Fibroblast of pulmonary artery (primary cell): ENCODE measurements around the gene EHMT1.

Source experiments
- DNase-seq: peaks from one replicate; pipeline ENCODE4 v3.0.0-alpha.2; 2010; ENCODE audit warnings: low read depth
- H3K4me3 ChIP-seq: replicated peaks from 2 replicates; pipeline ENCODE4 v1.5.1; 2011; ENCODE audit warnings: low read depth, mild to moderate bottlenecking, control low read depth, low read length, moderate library complexity
- CTCF ChIP-seq: IDR thresholded peaks from 2 replicates; pipeline ENCODE4 v1.5.1; 2011; ENCODE audit warnings: mild to moderate bottlenecking, control low read depth, low read length, inconsistent platforms; ENCODE audit errors: missing control alignments

EHMT1 gene

DNA sequence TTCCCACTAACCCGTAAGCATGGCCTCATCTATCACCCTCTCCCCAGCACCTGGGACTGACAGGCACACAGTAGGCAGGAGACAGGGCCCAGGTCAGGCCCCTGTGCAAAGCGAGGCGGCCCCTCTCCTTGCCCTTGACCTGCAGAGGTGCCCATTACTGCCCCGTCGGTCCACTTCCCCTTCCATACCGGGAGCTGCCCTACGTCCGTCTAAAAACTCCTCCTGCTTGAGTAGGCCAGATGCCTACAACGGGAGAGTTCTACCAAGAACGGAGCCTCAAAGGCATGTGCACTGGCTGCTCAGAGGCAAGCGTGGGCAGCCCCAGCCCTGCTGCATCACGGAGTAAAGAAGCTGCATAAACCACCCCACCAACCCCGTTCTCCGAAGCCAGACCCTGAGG is 35.5 kb upstream of the EHMT1 start:
- no peak for DNase-seq
- no peak for TF ChIP-seq CTCF
- H3K4me3 ChIP-seq, result no peak overlapping the region

DNA sequence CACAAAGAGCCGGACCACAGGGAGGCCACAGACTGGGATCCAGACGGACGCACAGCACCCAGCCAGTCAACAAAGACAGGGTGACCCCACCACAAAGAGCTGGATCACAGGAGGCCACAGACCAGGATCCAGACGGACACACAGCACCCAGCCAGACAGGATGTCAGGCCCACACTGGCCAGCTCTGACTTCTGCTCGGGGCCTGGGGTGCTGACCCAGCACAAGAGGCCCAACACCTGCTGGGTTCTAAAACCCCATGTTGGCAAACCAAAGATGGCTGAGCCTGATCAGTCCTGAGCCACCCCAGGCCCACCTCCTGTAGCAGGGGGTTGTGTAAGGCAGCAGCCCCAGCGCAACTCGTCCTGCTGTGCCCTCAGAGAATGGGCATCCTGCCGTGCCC is 34.8 kb upstream of the EHMT1 start:
- TF ChIP-seq CTCF, result no peak
- no peak overlapping the region for H3K4me3 ChIP-seq
- no peak for DNase-seq

- no peak for DNase-seq
- H3K4me3 ChIP-seq, result no peak overlapping the region
- TF ChIP-seq CTCF, result no peak
Observed at GRCh38 chr9:137586854-137587253, 32.0 kb upstream of the EHMT1 start.

DNA sequence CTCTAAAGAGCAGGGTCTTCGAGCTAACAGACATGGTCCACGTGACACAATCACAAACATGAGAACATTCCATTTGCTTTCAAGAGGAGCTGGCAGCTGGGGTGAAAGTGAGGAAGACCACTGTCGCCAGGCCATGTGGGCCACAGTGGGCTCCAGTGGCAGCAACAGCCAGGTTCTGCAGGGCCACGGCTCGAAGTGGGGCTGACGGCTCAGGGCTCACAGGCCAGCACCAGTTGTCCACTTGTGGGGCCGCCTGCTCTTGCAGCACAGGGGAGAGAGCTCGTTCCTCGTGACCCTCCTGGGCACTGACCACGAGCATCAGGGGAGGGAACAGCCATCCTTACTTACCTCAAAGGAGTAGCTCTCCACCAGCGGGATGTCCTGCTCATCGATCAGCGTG is 30.5 kb upstream of the EHMT1 start:
- H3K4me3 ChIP-seq, result no peak overlapping the region
- no peak for TF ChIP-seq CTCF
- DNase-seq, result no peak

- H3K4me3 ChIP-seq, result peak overlapping the region; percentile 61
- no peak for TF ChIP-seq CTCF
- no peak for DNase-seq
Observed at GRCh38 chr9:137588891-137589290, 29.9 kb upstream of the EHMT1 start.

DNA sequence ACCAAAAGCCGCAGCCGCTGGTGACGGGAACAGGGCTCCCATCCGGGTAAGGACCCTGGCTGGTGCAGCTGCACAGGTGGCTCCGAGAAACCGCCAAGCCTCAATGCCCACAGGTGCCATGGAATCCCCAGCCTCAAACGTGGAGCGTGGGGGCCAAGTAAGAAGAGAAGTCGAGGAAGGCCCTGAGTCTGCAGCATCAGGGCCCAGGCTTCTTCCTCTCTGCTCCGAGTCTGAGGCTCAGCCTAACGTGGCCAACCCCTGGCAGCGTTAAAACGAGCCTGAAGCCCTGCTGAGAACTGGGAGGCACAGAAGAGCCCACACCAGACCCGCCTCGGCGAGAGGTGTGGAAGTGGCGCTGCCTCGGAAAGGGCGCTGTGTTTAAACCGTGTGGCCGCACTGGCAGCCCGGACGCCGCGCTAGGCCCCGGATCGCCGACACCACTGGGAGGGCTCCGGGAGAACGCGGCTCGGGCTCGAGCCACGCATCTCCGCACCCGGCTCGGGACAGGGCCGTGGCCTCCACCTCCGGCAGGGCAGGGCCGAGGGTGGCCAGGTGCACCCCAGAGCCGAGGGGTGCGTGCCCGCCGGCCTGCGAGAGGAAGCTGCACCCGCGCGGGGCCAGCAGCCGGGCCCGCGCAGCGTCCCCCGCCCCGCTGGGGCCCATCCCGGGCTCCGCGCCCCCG is 29.2 kb upstream of the EHMT1 start:
- peak; percentile 20 for DNase-seq
- peak overlapping the region; percentile 61 for H3K4me3 ChIP-seq

More for the DNA sequence above, 29.2 kb upstream of the EHMT1 start:
- TF ChIP-seq CTCF, result no peak
